ACC112 (cell line): ENCODE data around the gene TSPAN1.
"Not testable (repeated sequence)": the region's sequence is repeated elsewhere in the genome, so short reads cannot be mapped to it uniquely, and the experiment has no call there.

Experiments
- H2AFZ ChIP-seq: fragments of 200-600 bp; sonication (generic); one replicate; pipeline ENCODE4 v1.6.0; 2017; ENCODE audit warnings: antibody characterized with exemption, low read length; ENCODE audit not compliant: unreplicated experiment
- H3K27ac ChIP-seq: fragments of 200-600 bp; sonication (generic); 2 replicates; pipeline ENCODE4 v1.5.1; 2014; ENCODE audit warnings: low read depth, mild to moderate bottlenecking, antibody characterized with exemption, low read length, moderate library complexity
- H3K27me3 ChIP-seq: fragments of 200-600 bp; sonication (generic); 2 replicates; pipeline ENCODE4 v1.6.1; 2014; ENCODE audit warnings: mild to moderate bottlenecking, antibody characterized with exemption, low read length, moderate library complexity, mixed read lengths; ENCODE audit not compliant: insufficient read depth
- H3K36me3 ChIP-seq: fragments of 200-600 bp; sonication (generic); 2 replicates; pipeline ENCODE4 v1.6.1; 2016; ENCODE audit warnings: mild to moderate bottlenecking, antibody characterized with exemption, low read length, moderate library complexity, mixed read lengths; ENCODE audit not compliant: insufficient read depth
- H3K4me1 ChIP-seq: fragments of 200-600 bp; sonication (generic); one replicate; pipeline ENCODE4 v1.6.1; 2016; ENCODE audit warnings: low read length, mixed read lengths; ENCODE audit not compliant: insufficient read depth, unreplicated experiment, control insufficient read depth
- H3K4me3 ChIP-seq: fragments of 200-600 bp; sonication (generic); 2 replicates; pipeline ENCODE4 v1.5.1; 2014; ENCODE audit warnings: mild to moderate bottlenecking, low read depth, low read length
- H3K79me2 ChIP-seq: fragments of 200-600 bp; sonication (generic); one replicate; pipeline ENCODE4 v1.6.0; 2016; ENCODE audit warnings: low read length; ENCODE audit not compliant: control insufficient read depth, unreplicated experiment, insufficient read depth

The TSPAN1 gene

DNA sequence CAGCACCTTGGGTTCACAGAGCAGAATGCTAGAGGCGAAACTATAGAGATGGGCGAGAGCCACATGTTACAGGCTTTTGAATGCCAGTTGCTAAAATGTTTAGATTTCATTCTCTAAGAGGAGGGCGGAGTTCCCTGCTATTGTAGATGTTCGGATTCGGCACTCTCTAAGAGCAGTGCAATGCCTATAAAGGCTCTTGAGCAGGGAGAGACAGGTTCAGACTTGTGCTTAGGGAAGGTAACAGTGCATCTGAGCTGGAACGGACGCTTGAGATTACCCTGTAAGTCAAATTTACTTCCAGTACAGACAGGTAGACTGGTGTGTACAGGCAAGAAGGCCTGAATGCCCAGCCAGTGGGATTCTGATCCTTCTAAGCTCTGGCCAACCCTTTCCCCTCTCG lies 43.6 kb downstream of the TSPAN1 start:
- Histone ChIP-seq H3K27me3 (no peaks in the 10 kb centered on the region), H3K79me2 (no peaks in the 10 kb centered on the region), H3K36me3 (no peaks in the 10 kb centered on the region), H2AFZ (no peak overlapping the region), H3K4me1 (no peaks in the 10 kb centered on the region), H3K4me3 (no peak overlapping the region), H3K27ac (no peak overlapping the region)

GRCh38 chr1:46219551-46220520 lies 44.9 kb downstream of the TSPAN1 start:
- Histone ChIP-seq H2AFZ (no peak overlapping the region), H3K27ac (no peak overlapping the region), H3K79me2 (no peaks in the 10 kb centered on the region), H3K36me3 (no peaks in the 10 kb centered on the region), H3K4me1 (peaks cover 3% of the 10 kb centered on the region), H3K4me3 (no peak overlapping the region), H3K27me3 (no peaks in the 10 kb centered on the region)

DNA sequence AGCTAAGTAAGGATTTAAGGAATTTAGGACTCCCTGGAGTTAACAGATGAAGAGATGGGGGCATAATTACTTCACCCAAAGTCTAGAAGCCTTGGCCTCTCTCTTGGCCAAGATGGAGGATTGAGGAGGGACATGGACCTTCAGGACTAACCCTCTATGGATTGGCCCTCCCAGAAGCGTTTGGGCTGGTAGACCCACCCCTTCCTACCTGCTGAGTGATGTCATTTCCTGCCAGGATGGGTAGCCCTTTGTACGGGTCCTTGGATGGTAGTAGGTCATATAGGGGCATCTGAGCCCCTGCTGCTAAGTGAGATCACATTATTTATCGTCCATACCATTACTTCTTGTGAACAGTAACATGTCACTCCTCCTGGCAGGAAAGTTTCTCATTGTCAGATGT lies 45.9 kb downstream of the TSPAN1 start:
- H3K4me1 ChIP-seq: peaks cover 3% of the 10 kb centered on the region
- no peak overlapping the region for H3K4me3 ChIP-seq
- H3K27me3 ChIP-seq: no peaks in the 10 kb centered on the region
- no peaks in the 10 kb centered on the region for H3K36me3 ChIP-seq
- no peak overlapping the region for H2AFZ ChIP-seq
- no peak overlapping the region for H3K27ac ChIP-seq
- H3K79me2 ChIP-seq: no peaks in the 10 kb centered on the region

DNA sequence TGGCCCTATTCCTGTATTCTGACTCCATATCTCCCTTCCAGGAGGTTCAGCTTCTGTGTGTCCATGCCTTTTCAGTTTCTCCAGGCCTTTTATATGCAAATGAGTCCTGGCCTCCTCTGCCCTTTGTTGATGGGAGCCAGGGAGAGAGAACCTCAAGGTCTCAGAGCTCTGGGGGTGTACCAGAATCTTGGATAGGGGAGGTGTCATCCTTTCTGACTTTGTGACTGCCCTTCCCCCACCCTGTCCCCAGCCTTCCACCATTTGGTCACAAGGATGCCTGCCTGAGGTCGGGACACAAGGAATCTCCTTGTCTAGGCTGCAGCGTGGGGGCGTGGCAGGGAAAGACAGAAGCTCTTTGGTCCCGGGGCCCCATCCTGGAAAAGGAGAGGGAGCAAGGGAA lies 46.9 kb downstream of the TSPAN1 start:
- H3K4me3 ChIP-seq: no peak overlapping the region
- no peak overlapping the region for H3K27ac ChIP-seq
- no peak overlapping the region for H2AFZ ChIP-seq
- no peaks in the 10 kb centered on the region for H3K36me3 ChIP-seq
- H3K27me3 ChIP-seq: no peaks in the 10 kb centered on the region
- H3K4me1 ChIP-seq: peaks cover 3% of the 10 kb centered on the region
- H3K79me2 ChIP-seq: no peaks in the 10 kb centered on the region

DNA sequence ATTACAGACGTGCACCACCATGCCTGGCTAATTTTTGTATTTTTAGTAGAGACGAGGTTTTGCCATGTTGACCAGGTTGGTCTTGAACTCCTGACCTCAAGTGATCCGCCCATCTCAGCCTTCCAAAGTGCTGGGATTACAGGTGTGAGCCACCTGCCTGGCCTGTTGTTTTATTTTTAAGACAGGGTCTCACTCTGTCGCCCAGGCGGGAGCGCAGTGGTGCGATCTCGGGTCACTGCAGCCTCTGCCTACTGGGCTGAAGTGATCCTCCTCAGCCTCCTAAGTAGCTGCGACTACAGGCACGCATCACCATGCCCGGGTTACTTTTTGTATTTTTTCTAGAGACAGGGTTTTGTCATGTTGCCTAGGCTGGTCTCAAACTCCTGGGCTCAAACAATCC lies 48.2 kb downstream of the TSPAN1 start:
- H3K27ac ChIP-seq: not testable (repeated sequence)

GRCh38 chr1:46223472-46223943 lies 48.6 kb downstream of the TSPAN1 start:
- no peaks in the 10 kb centered on the region for H3K27me3 ChIP-seq
- H3K4me1 ChIP-seq: peaks cover 3% of the 10 kb centered on the region
- H3K36me3 ChIP-seq: no peaks in the 10 kb centered on the region
- H2AFZ ChIP-seq: peak overlapping the region; percentile 83
- H3K27ac ChIP-seq: no peak overlapping the region
- no peaks in the 10 kb centered on the region for H3K79me2 ChIP-seq
- no peak overlapping the region for H3K4me3 ChIP-seq

More for the DNA sequence above, 48.2 kb downstream of the TSPAN1 start:
- not testable (repeated sequence) for H3K79me2 ChIP-seq, H3K4me3 ChIP-seq, H3K4me1 ChIP-seq, H2AFZ ChIP-seq, H3K27me3 ChIP-seq, H3K36me3 ChIP-seq

- Histone ChIP-seq H3K4me3 (no peak overlapping the region), H3K27ac (no peak overlapping the region), H3K27me3 (no peaks in the 10 kb centered on the region), H2AFZ (no peak overlapping the region), H3K4me1 (peaks cover 3% of the 10 kb centered on the region), H3K36me3 (no peaks in the 10 kb centered on the region), H3K79me2 (no peaks in the 10 kb centered on the region)
These were observed 50.1 kb downstream of the TSPAN1 start for GRCh38 chr1:46224966-46225365.

DNA sequence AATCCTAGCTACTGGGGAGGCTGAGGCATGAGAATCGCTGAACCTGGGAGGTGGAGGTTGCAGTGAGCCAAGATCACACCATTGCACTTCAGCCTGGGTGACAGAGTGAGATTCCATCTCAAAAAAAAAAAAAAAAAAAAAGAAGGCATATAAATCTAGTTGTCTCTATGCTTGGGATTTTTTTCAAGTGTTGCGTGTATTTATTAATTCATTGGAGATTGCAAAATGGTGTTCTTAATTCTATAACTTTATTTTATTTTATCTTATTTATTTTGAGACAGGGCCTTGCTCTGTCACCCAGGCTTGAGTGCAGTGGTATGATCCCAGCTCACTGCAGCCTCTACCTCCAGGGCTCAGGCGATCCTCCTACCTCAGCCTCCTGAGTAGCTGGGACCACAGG lies 56.3 kb downstream of the TSPAN1 start:
- H2AFZ ChIP-seq, H3K4me1 ChIP-seq, H3K4me3 ChIP-seq, H3K27me3 ChIP-seq, H3K36me3 ChIP-seq, H3K27ac ChIP-seq, H3K79me2 ChIP-seq: not testable (repeated sequence)
